DMS79 treated with DMSO at 0.1 percent for 48 hours (cell line): ENCODE data around the gene PPFIBP2.

Experiments
- DNase-seq: peaks from one replicate; lab custom pipeline; 2025; lab: John Stamatoyannopoulos, UW

The PPFIBP2 gene

DNA sequence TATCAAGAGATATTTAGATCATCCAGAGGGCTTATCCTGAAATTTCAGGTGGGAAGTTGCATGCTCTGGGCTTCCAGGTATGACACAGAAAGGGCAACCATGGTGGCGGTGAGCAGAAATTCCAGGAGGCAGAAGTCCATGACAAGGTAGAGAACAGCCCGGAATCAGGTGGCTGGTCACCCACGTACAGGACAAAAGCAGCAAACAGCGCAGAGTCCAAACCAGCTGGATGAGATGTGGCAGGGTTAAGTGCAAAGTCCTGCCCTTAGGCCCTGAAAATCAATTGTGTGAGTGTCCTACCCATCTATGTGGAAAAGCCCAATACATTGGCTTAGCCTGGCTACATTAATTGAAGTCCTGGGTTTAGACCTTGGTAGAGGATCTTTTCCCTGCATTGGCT, 11.6 kb downstream of the PPFIBP2 start:
- no peak for DNase-seq

DNA sequence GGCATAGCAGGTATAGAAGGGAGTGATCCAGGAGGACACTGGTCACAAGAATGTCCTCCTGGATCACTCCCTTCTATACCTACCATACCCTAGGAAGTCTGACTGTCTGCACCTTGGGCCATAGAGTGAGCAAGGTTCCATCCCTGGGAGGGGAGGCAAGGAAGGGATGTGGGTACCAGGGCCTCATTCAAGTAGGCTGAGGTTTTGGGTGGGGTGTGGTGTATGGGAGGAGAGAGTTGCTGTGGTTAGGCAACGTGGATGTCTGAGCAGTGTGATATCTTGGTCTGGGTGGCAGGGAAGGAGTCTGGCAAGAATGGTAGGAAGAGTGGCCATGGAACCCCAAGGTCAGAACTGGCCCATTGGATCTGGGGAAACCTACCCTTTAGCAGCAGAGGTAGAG, 13.2 kb downstream of the PPFIBP2 start:
- no peak for DNase-seq

GRCh38 chr11:7528514-7529049, 14.8 kb downstream of the PPFIBP2 start:
- no peak for DNase-seq

DNA sequence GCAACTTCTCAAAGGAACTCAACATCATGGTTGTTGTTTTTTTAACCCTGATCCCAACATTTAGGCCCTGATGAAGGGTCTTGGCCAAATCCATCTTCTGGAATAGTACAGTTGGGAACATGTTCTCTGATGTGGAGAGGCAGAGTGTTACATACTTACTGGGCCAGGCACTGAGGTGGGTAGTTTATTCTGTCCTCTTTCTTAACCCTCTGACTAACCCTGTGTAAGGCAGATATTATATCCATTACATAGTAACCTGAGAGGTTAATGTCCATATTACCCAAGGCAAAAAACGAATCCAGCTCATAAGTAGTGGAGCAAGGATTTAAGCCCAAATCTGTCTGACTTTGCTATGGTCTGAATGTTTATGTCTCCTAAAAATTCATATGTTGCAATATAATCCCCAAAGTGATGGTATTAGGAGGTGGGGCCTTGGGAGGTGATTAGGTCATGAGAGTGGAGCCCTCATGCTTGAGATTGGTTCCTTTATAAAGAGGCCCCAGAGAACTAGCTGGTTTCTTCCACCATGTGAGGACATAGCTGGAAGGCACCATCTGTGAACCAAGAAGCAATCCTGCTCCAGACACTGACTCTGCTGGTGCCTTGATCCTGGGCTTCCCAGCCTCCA, 16.3 kb downstream of the PPFIBP2 start:
- no peak for DNase-seq

GRCh38 chr11:7531011-7531410, 17.2 kb downstream of the PPFIBP2 start:
- no peak for DNase-seq

DNA sequence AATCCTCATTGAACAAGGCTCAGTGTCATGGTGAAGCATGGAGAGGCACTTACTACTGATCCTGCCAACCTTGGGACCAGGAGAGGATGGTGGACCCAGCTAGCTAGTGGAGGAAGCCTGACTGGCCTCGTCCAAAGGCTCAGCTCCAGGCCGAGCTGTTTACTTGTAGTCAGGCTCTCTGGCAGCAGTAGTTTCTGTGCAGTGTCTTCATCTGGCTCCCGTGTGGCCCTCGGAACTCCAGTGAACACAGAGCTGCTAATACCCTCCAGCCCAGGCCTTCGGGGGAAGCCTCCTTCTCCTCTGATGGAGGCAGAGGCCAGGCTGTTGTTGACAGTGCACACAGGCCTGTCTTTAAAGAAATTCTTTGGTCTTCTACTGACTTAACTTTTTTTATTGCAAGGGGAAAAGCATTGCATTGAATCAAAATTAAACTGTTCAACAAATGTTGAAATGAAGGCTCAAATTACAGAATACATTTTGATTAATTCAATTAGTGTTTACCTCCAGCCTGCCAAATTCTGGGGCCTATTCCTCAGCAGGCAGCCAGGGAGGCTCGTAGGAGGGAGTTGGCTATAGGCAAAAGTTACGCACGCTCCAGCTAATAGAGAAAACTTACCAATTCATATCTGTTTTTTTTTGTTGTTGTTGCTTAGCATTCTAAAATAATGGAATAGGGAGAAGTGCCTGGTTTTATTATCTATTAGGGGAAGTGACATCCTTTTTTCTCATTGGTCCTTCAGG, 18.8 kb downstream of the PPFIBP2 start:
- DNase-seq: no peak

DNA sequence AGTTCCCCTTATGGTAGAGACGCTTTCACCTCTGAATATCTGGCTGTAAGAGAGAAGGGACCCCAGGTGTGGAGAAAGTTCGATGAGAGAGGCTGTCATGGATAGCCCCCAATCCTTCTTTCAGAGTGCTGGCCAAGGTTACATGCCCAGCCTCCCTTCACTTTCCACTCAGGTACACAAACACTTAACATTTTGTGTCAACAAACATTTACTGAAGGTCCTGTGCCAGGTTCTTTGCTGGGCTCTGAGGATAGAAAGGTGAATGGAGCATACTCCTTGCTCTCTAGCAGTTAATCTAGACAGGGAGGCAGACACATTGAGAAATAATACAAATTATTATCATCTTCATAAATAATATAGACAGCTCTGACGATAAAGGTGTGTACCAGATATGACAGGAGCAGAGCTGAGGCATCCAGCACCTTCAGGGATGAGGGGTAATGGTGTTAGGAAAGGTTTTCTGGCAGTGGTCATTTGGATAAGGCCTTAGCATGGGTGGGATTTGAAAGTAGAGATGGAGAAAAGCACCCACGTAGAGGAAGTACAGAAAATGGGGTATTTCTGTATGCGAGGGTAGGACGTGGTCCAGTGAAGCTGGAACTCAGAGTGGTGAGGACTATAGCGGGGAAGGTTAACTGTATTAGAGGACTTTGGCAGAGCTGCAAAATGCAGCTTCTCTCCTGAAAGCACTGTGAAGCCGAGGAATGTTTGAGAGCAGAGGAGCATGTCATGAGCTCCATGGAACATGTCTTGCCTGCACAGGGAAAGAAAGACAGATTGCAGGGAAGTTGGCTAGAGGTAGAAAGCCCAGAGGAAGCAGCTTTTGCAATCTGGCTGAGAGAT, 19.6 kb downstream of the PPFIBP2 start:
- DNase-seq: no peak

- no peak for DNase-seq
Observed at GRCh38 chr11:7534042-7534378, 20.2 kb downstream of the PPFIBP2 start.

- no peak for DNase-seq
Observed at GRCh38 chr11:7536100-7536499, 22.3 kb downstream of the PPFIBP2 start.

DNA sequence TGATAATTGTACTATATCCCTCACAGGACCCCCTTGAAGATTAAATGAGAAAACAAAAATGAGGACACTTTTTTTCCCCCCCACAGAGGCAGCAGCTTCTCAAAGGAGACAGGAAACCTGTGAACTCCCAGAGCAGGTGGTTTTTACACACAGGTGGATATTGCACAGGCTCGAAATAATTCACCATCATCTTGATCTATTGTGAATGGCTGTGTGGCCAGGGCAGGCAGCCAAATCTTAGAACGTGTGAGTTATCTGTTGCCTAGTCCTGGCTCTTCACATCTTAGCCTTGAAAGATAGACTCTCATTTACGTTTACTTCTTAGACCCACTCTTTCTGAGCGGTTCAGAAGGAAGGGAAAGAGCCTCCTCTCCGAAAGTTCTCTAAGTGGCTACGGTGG, 23.5 kb downstream of the PPFIBP2 start:
- DNase-seq: no peak

- no peak for DNase-seq
Observed at GRCh38 chr11:7538031-7538430, 24.2 kb downstream of the PPFIBP2 start.

GRCh38 chr11:7538466-7539454, 25.0 kb downstream of the PPFIBP2 start:
- no peak for DNase-seq

DNA sequence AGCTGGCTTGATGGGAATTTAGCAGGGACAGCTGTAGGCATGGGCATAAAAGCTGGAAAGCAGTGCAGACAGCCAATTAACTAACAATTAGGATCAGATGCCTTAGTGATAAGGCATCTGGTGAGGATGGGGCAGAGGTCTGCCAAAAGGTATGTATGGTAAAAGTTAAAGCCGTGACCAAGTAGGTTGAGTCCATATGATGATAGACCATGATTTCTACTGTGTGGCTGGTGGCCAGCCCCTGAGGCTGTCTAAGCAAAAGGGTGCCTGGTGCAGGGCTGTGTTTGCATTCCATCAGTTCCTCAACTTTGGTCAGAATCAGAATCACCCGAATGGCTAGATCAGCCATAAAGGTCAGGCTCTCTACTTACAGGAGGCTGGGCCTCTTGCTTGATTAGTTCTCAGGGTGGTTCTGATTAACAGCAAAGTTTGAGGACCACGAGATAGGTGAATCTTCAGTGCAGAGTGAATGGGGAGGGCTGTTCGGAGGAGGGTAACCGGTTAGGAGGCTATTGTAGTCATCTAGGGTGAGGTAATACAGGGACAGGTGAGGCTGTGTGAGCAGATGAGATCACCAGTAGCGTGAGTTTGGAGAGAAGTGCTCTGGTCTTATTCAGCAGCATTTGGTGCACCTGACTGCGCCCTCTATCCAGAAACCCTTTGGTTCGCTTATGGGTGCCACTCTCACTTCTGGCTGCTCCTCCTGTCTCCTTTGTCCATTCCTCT, 27.2 kb downstream of the PPFIBP2 start:
- DNase-seq: no peak

- DNase-seq: no peak
Observed at GRCh38 chr11:7543302-7543701, 29.5 kb downstream of the PPFIBP2 start.

DNA sequence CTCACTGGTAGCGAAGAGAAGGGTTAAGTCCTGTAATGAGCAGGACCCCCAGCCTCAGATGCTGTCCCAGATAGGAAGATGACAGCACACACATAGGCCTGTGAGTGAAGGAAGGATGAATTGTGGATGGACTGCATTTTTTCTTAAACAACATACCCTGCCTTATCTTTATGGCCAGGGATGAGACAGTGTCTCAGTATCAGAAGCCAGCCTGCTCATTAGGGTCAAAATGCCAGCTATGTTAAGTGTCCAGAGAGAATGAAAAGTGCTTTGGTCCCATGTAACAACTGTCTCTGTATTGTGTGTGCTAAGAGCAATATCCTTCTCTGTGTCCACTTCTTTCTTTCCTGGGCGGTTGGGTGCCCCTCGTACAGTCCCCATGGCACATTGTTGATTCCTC, 30.2 kb downstream of the PPFIBP2 start:
- no peak for DNase-seq

DNA sequence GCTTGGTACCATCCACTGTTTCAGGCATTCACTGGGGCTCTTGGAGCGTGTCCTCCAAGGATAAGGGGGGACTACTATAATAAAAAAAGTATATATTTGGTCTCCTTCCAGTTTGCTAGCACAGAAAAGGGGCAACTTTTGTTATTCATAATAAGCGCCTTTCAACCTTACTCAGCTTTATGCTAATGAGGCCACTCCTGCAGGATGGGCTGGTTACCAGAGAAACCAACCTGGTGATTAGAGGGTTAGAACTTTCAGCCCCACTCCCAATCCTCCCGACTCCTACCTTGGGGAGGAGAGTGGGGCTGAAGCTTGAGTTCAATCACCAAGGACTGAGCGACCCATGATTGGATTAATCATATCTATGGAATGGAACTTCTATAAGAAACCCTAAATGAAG, 31.8 kb downstream of the PPFIBP2 start:
- no peak for DNase-seq

DNA sequence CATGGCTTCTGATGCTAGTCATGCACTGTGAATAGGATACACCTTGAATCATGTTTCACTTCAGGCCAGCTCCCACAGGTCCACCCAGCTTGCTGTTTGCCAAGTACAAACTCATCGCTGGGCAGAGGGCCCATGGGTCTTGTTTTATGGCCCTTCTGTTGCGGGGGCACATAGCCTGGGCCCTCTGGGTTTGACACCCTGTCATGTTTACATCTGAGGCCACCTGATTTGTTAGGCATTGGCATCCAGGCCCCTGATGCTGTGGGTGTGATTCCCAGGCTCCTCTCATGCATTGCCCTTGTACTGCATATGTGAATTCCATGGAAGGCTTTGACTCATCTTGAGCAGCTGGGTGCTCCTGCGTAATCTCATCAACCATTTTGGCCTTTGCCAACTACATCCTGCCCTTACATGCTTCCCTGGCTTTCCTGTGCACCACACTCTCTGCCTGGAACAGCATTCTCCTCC, 32.6 kb downstream of the PPFIBP2 start:
- no peak for DNase-seq

DNA sequence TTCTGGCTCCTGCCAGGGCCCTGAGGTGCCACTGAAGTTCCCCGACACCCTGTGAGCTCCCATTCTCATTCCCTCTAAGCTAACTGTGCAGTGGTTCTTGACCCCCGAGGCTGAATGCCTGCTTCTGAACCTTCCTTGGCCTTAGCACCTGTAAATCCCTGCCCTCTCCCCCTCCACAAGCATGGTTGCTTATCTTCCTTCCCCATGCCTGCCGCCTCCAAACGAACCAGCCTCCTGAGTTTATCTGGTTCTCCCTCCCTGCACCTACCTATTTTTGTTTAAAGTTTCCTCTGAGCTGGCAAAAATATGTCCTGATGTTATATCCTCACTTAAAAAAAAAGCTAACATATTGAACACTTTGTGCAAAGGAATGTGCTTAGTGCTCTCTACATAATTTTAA, 33.9 kb downstream of the PPFIBP2 start:
- no peak for DNase-seq

DNA sequence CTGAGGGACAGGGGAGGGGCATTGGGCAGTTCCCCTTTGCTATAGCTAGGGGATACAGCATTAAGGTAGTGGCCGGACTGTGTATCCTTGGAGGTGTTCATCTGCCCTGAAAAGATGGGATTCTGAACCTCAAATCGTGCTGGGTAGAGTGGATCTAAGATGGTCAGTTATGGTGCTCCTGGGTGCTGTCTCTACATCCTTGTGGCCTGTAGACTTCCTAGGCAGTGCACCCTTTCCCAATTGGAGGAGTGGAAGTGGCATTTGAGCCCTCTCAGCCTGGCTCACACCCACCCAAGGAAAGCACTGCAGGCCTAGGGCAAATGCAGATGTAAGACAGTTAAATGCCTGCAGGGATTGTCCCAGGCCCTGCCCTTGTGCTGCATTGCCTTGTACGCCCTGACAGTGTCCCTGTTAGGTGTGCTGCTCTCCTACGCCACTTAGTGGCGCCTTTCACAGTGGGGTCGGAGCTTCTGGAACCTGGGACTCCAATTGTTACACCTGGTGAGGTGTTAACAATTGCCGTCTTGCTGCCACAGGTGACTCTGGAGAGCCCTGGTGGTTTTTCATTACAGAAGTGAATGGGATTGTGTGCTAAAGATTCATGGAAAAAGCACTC, 35.0 kb downstream of the PPFIBP2 start:
- DNase-seq: no peak

GRCh38 chr11:7549681-7550080, 35.9 kb downstream of the PPFIBP2 start:
- DNase-seq: no peak
